Neural progenitor cell (in vitro differentiated cells): ENCODE measurements around the gene PPP1R9B. TPM values are rescaled to one million over a fixed set of nuclear protein-coding genes. Genes with fewer than 3 reads are reported as not detected.

Experiments used
- DNase-seq: peaks from one replicate; pipeline ENCODE4 v3.0.0-alpha.2; 2016; ENCODE audit warnings: low spot score
- H2AFZ ChIP-seq: fragments of 200-600 bp; sonication (generic); replicated peaks from 2 replicates; pipeline ENCODE4 v1.6.1; 2016; ENCODE audit warnings: antibody characterized with exemption
- H3F3A ChIP-seq: fragments of 200-600 bp; sonication (generic); 2 replicates; pipeline ENCODE4 v1.6.1; 2016; ENCODE audit warnings: antibody characterized with exemption, low read depth
- H3K27ac ChIP-seq: fragments of 200-600 bp; sonication (generic); 2 replicates; pipeline ENCODE4 v1.5.1; 2016; ENCODE audit warnings: mild to moderate bottlenecking
- H3K27me3 ChIP-seq: fragments of 200-600 bp; sonication (generic); 2 replicates; pipeline ENCODE4 v1.6.1; 2016; ENCODE audit warnings: mild to moderate bottlenecking, moderate library complexity
- H3K36me3 ChIP-seq: fragments of 200-600 bp; sonication (generic); 2 replicates; pipeline ENCODE4 v1.5.1; 2016
- H3K4me1 ChIP-seq: fragments of 200-600 bp; sonication (generic); 2 replicates; pipeline ENCODE4 v1.6.1; 2016; ENCODE audit warnings: mixed run types
- H3K4me2 ChIP-seq: fragments of 200-600 bp; sonication (generic); 2 replicates; pipeline ENCODE4 v1.6.1; 2016
- H3K4me3 ChIP-seq: fragments of 200-600 bp; sonication (generic); 2 replicates; pipeline ENCODE4 v1.5.1; 2016
- H3K79me2 ChIP-seq: fragments of 200-600 bp; sonication (generic); 2 replicates; pipeline ENCODE4 v1.6.1; 2016; ENCODE audit warnings: low read depth
- H3K9ac ChIP-seq: fragments of 200-600 bp; sonication (generic); 2 replicates; pipeline ENCODE4 v1.6.1; 2016
- H3K9me3 ChIP-seq: fragments of 200-600 bp; sonication (generic); 2 replicates; pipeline ENCODE4 v1.5.1; 2016; ENCODE audit warnings: low read depth
- H4K20me1 ChIP-seq: fragments of 200-600 bp; sonication (generic); 2 replicates; pipeline ENCODE4 v1.6.1; 2016; ENCODE audit warnings: low read depth
- H3K27ac Mint-ChIP-seq: 3 replicates; pipeline ENCODE4 v1.8.0; 2021; ENCODE audit warnings: mixed read lengths
- H3K27me3 Mint-ChIP-seq: 2 replicates; pipeline ENCODE4 v1.8.0; 2022; ENCODE audit warnings: low read depth, mild to moderate bottlenecking, inconsistent platforms, moderate library complexity, mixed read lengths; ENCODE audit not compliant: insufficient read depth
- H3K36me3 Mint-ChIP-seq: 3 replicates; pipeline ENCODE4 v1.8.0; 2021; ENCODE audit warnings: mixed read lengths
- H3K4me1 Mint-ChIP-seq: 3 replicates; pipeline ENCODE4 v1.8.0; 2021; ENCODE audit warnings: mixed read lengths
- H3K4me3 Mint-ChIP-seq: 3 replicates; pipeline ENCODE4 v1.8.0; 2021; ENCODE audit warnings: mild to moderate bottlenecking, moderate library complexity, mixed read lengths
- H3K9me3 Mint-ChIP-seq: 3 replicates; pipeline ENCODE4 v1.8.0; 2020; ENCODE audit warnings: mixed read lengths
- EZH2 ChIP-seq: fragments of 200-600 bp; sonication (generic); IDR thresholded peaks from 2 replicates; pipeline ENCODE4 v1.6.1; 2017; ENCODE audit warnings: antibody characterized with exemption, mild to moderate bottlenecking, moderate library complexity
- EZH2phosphoT487 ChIP-seq: fragments of 200-600 bp; sonication (generic); IDR thresholded peaks from 2 replicates; pipeline ENCODE4 v1.6.1; 2017; ENCODE audit warnings: antibody characterized with exemption
- total RNA-seq: library from RNA; depleted of rRNA; stranded (reverse); fragments of >200 nt; gene quantifications from 2 replicates; pipeline ENCODE4 v1.2.3, GENCODE V29; 2015; ENCODE audit warnings: low replicate concordance
- TF ChIP-seq, protein P1 (sequence below): fragments of 200-600 bp; sonication (generic); IDR thresholded peaks from 2 replicates; pipeline ENCODE4 v1.5.1; 2017; ENCODE audit warnings: antibody characterized with exemption, mild to moderate bottlenecking

PPP1R9B gene
- total RNA-seq, 1 donor from 2014 or later: 12.0 TPM

- no peak overlapping the region for H3K27ac ChIP-seq
- H4K20me1 ChIP-seq: peaks cover 4% of the 10 kb centered on the region
- Mint-ChIP-seq H3K27me3 (peaks cover 16% of the 10 kb centered on the region), H3K27ac (peak overlapping the region; percentile 9), H3K4me1 (peaks cover 38% of the 10 kb centered on the region), H3K4me3 (peak overlapping the region; percentile 5), H3K36me3 (peaks cover 9% of the 10 kb centered on the region), H3K9me3 (no peaks in the 10 kb centered on the region)
- no peak overlapping the region for H2AFZ ChIP-seq
- DNase-seq: peak; percentile 85
- no peaks in the 10 kb centered on the region for H3K36me3 ChIP-seq
- no peak overlapping the region for H3K4me3 ChIP-seq
- no peaks in the 10 kb centered on the region for H3K79me2 ChIP-seq
- H3F3A ChIP-seq: peaks cover 43% of the 10 kb centered on the region
- H3K9ac ChIP-seq: no peak overlapping the region
- H3K9me3 ChIP-seq: no peaks in the 10 kb centered on the region
- H3K4me2 ChIP-seq: no peak overlapping the region
- H3K27me3 ChIP-seq: peaks cover 27% of the 10 kb centered on the region
- TF ChIP-seq, protein P1, sequence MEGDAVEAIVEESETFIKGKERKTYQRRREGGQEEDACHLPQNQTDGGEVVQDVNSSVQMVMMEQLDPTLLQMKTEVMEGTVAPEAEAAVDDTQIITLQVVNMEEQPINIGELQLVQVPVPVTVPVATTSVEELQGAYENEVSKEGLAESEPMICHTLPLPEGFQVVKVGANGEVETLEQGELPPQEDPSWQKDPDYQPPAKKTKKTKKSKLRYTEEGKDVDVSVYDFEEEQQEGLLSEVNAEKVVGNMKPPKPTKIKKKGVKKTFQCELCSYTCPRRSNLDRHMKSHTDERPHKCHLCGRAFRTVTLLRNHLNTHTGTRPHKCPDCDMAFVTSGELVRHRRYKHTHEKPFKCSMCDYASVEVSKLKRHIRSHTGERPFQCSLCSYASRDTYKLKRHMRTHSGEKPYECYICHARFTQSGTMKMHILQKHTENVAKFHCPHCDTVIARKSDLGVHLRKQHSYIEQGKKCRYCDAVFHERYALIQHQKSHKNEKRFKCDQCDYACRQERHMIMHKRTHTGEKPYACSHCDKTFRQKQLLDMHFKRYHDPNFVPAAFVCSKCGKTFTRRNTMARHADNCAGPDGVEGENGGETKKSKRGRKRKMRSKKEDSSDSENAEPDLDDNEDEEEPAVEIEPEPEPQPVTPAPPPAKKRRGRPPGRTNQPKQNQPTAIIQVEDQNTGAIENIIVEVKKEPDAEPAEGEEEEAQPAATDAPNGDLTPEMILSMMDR: peak; percentile 76
- TF ChIP-seq EZH2phosphoT487: no peak
- H3K4me1 ChIP-seq: peaks cover 28% of the 10 kb centered on the region
Measured at GRCh38 chr17:50114849-50115357, 35.6 kb downstream of the PPP1R9B start.

- H4K20me1 ChIP-seq: peaks cover 4% of the 10 kb centered on the region
- no peak overlapping the region for H3K27ac ChIP-seq
- H3K36me3 Mint-ChIP-seq: peaks cover 7% of the 10 kb centered on the region
- peaks cover 22% of the 10 kb centered on the region for H3K27me3 ChIP-seq
- DNase-seq: no peak
- TF ChIP-seq EZH2phosphoT487 (no peak), EZH2 (no peak)
- TF ChIP-seq, protein P1: no peak
- H3K27ac Mint-ChIP-seq: no peak overlapping the region
- H3K4me1 Mint-ChIP-seq: peaks cover 38% of the 10 kb centered on the region
- H3F3A ChIP-seq: peaks cover 43% of the 10 kb centered on the region
- no peak overlapping the region for H2AFZ ChIP-seq
- H3K4me2 ChIP-seq: no peak overlapping the region
- H3K9me3 ChIP-seq: no peaks in the 10 kb centered on the region
- H3K4me3 Mint-ChIP-seq: no peak overlapping the region
- peaks cover 16% of the 10 kb centered on the region for H3K27me3 Mint-ChIP-seq
- peaks cover 28% of the 10 kb centered on the region for H3K4me1 ChIP-seq
- H3K9ac ChIP-seq: no peak overlapping the region
- H3K4me3 ChIP-seq: no peak overlapping the region
- H3K36me3 ChIP-seq: no peaks in the 10 kb centered on the region
- H3K9me3 Mint-ChIP-seq: no peaks in the 10 kb centered on the region
- no peaks in the 10 kb centered on the region for H3K79me2 ChIP-seq
Measured at GRCh38 chr17:50114401-50114800, 36.1 kb downstream of the PPP1R9B start.

DNA sequence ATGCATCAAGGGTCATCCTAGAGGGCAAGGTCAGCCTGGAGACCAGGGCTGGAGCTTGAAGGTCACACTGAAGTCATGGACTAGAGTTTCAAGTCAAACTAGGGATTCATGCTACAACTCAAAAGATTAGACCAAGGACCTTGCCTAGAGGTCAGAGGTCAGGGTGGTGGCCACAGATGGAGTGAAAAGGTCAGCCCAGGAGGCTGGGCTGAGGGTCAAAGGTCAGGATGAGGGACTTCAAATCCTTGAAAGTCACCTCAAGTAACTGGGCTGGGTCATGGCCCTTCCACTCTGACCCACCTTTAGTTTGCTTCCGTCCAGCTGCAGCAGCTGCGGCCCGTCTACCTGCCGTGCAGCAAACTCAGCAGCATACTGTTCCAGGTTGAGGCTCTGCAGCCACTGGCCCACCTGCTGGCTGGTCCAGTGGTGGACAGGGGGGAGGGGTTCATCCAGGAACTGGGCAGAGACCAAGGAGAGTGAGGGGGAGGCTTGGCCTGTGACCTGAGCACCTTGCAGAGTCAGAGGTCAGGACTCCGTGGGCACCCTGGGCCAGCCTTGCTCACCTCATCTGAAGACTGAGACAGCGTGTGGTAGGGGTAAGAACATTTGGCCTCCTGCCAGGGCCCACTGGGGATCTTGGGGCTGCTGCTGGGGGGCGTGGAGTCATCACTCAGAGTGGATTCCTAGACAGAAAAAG is 36.7 kb downstream of the PPP1R9B start:
- H3K9me3 Mint-ChIP-seq: no peaks in the 10 kb centered on the region
- no peak overlapping the region for H2AFZ ChIP-seq
- TF ChIP-seq, protein P1: no peak
- TF ChIP-seq EZH2phosphoT487: no peak
- TF ChIP-seq EZH2: no peak
- H3K27ac Mint-ChIP-seq: no peak overlapping the region
- no peak overlapping the region for H3K27ac ChIP-seq
- peaks cover 6% of the 10 kb centered on the region for H3K36me3 Mint-ChIP-seq
- peaks cover 28% of the 10 kb centered on the region for H3K4me1 ChIP-seq
- H3K4me1 Mint-ChIP-seq: peaks cover 38% of the 10 kb centered on the region
- no peaks in the 10 kb centered on the region for H3K9me3 ChIP-seq
- no peak overlapping the region for H3K9ac ChIP-seq
- peaks cover 19% of the 10 kb centered on the region for H3K27me3 ChIP-seq
- peaks cover 4% of the 10 kb centered on the region for H4K20me1 ChIP-seq
- no peak overlapping the region for H3K4me2 ChIP-seq
- peaks cover 16% of the 10 kb centered on the region for H3K27me3 Mint-ChIP-seq
- H3F3A ChIP-seq: peaks cover 43% of the 10 kb centered on the region
- H3K79me2 ChIP-seq: no peaks in the 10 kb centered on the region
- no peak overlapping the region for H3K4me3 Mint-ChIP-seq
- H3K36me3 ChIP-seq: no peaks in the 10 kb centered on the region
- no peak for DNase-seq
- H3K4me3 ChIP-seq: no peak overlapping the region
